ENCODE results near the gene FFAR2.

DNA sequence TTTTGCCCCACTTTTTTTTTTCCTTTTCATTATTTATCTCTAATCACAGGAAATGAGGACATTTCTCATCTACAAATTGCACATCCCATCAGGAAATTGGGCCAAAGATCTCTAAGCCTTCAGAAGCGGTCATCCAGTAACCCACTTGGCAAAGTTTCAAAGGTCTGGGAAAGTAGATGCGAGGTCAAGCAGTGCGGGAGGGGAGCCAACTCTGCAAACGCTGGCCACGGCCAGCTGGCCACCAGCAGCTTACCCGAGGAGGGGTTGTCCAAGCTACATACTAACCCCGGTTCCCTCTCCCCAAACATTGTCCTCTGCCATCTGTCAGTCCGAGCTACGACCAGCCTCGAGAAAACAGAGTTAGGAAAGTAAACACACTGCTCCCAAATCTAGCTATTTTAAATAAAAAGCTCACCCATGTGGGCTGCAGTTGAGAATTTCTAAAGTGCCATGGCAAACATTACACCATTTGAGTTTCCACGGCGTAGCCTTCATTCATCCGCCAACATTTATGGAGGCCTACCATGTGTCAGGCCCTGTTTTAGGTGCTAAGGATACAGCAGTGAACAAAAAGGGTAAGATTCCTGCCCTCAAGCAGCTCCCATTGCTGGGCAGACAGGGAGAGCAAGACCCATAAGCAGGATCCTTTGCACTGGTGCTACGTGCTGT lies 11.5 kb downstream of the FFAR2 start:
- TF ChIP-seq, protein P1, sequence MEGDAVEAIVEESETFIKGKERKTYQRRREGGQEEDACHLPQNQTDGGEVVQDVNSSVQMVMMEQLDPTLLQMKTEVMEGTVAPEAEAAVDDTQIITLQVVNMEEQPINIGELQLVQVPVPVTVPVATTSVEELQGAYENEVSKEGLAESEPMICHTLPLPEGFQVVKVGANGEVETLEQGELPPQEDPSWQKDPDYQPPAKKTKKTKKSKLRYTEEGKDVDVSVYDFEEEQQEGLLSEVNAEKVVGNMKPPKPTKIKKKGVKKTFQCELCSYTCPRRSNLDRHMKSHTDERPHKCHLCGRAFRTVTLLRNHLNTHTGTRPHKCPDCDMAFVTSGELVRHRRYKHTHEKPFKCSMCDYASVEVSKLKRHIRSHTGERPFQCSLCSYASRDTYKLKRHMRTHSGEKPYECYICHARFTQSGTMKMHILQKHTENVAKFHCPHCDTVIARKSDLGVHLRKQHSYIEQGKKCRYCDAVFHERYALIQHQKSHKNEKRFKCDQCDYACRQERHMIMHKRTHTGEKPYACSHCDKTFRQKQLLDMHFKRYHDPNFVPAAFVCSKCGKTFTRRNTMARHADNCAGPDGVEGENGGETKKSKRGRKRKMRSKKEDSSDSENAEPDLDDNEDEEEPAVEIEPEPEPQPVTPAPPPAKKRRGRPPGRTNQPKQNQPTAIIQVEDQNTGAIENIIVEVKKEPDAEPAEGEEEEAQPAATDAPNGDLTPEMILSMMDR (conservative IDR thresholded peaks at IDR 0.05 in 1 of 2, IDR thresholded peaks at IDR 0.05 in 1 of 2; ENCODE audit: low read depth in 1 of 2, low read length in 2 of 2): no peak
- TF ChIP-seq EZH2 (IDR thresholded peaks at IDR 0.05; ENCODE audit: low read length, missing control alignments): no peak
